ENCODE data around the gene LPCAT1. TPM values are rescaled to one million over a fixed set of nuclear protein-coding genes. Genes with fewer than 3 reads are reported as not detected.
A peak's percentile ranks its signal among the peaks of the same experiment; 100 is the strongest.

LPCAT1 gene
- total and polyA plus RNA-seq, 10 of the 15 experiments (the other 5 are each of a cell fraction or from before 2014, with no cell fraction given) = 2.3 to 109 (median 72.7) TPM

- TF ChIP-seq ZNF592 (IDR thresholded peaks at IDR 0.05) = no peak
These were observed 19.6 kb downstream of the LPCAT1 start (continued) for GRCh38 chr5:1504069-1504595.

GRCh38 chr5:1503241-1504068, 20.3 kb downstream of the LPCAT1 start:
- WGBS (ENCODE audit: insufficient coverage, insufficient replicate concordance, low lambda C conversion rate, missing lambda C conversion rate) = 9% methylated on average over 24 of the region's 24 CpGs
- H3K4me3 ChIP-seq = peak overlapping the region; percentile 55
- ATAC-seq (peak; percentile 42), FAIRE-seq (peak; percentile 49), DNase-seq (ENCODE audit: low read depth, low spot score) (no peak)
- ChIA-PET POLR2A (interaction anchor here (0.6 to 3.7 kb wide), 11 partner anchors 8 to 33 kb away, joined by 3 to 29 read pairs (median 6); partner anchors contain the start of gene LPCAT1), SMC1A (ENCODE audit: uncharacterized antibody, unreplicated experiment) (interaction anchor here (0.7 to 4.0 kb wide), 16 partner anchors 8 to 191 kb away, joined by 3 to 60 read pairs (median 5); no protein-coding TSS in a partner anchor), CTCF (interaction anchor here (0.6 to 3.5 kb wide), 23 partner anchors 8 to 159 kb away, joined by 3 to 37 read pairs (median 4); partner anchors contain the start of gene CLPTM1L), RAD21 (ENCODE audit: unreplicated experiment) (interaction anchor here (0.6 to 3.2 kb wide), 12 partner anchors 8 to 33 kb away, joined by 3 to 36 read pairs (median 7); partner anchors contain the start of gene LPCAT1)
- H3K79me2 ChIP-seq (ENCODE audit: control insufficient read depth, insufficient read depth, low read length) = peaks cover 71% of the 10 kb centered on the region
- intact Hi-C loops (cut with micrococcal nuclease; ENCODE audit: unreplicated experiment) (loop anchor here (2.0 kb wide), 1 partner anchor 19 kb away; the partner anchor contains the start of gene LPCAT1), in situ Hi-C loops (cut with MboI) (no loop called here)
- peak overlapping the region; percentile 93 for H3K27ac ChIP-seq (ENCODE audit: control insufficient read depth, insufficient read depth)
- H3K27me3 ChIP-seq (replicated peaks in 1 of 2; ENCODE audit: control insufficient read depth in 2 of 2, insufficient read depth in 2 of 2, low read length in 1 of 2) = no peaks in the 10 kb centered on the region
- H3K9ac ChIP-seq (ENCODE audit: control insufficient read depth, insufficient read depth, low read length) = peak overlapping the region; percentile 69
- TSS peak; percentile 46 for BruUV-seq (replicated peaks)
- no peaks in the 10 kb centered on the region for H3K9me3 ChIP-seq (replicated peaks; ENCODE audit: control insufficient read depth, insufficient read depth, low read length)
- H4K20me1 ChIP-seq (ENCODE audit: control insufficient read depth, insufficient read depth) = no peaks in the 10 kb centered on the region; the same call in 1 of the 2 replicates
- H3K4me1 ChIP-seq (ENCODE audit: control insufficient read depth, insufficient read depth, low read length) = peaks cover 81% of the 10 kb centered on the region
- peak overlapping the region; percentile 98 for H3K4me2 ChIP-seq (ENCODE audit: control insufficient read depth, insufficient read depth)
- peak overlapping the region; percentile 24 for H2AFZ ChIP-seq (ENCODE audit: control insufficient read depth, low read depth, low read length)
- peaks cover 6 to 35% of the 10 kb centered on the region in 2 experiments for H3K36me3 ChIP-seq (ENCODE audit: control insufficient read depth in 2 of 2, insufficient read depth in 2 of 2, low read length in 1 of 2)
- TF ChIP-seq SPI1 (IDR thresholded peaks at IDR 0.05; ENCODE audit: borderline replicate concordance, insufficient read depth, low read depth, low read length) (peak; percentile 77), MLLT1 (IDR thresholded peaks at IDR 0.05) (no peak), TAF1 (IDR thresholded peaks at IDR 0.05; ENCODE audit: borderline replicate concordance, low read depth, low read length) (peak; percentile 37; the same call in 1 of the 2 replicates), EED (IDR thresholded peaks at IDR 0.05; ENCODE audit: low read depth) (peak; percentile 63), RFX5 (IDR thresholded peaks at IDR 0.05; ENCODE audit: low read depth, low read length) (no peak), WRNIP1 (IDR thresholded peaks at IDR 0.05; ENCODE audit: borderline replicate concordance, low read depth, low read length) (no peak), SMAD5 (IDR thresholded peaks at IDR 0.05; ENCODE audit: low read depth) (no peak), KAT2A (conservative IDR thresholded peaks at IDR 0.05; ENCODE audit: control insufficient read depth, low read depth, low read length) (no peak), MTA2 (IDR thresholded peaks at IDR 0.05; ENCODE audit: low read depth) (0 out of 2 replicates have a peak, but pooled peaks have one; percentile 10), YY1 (IDR thresholded peaks at IDR 0.05; ENCODE audit: low read depth, low read length) (0 out of 2 replicates have a peak, but pooled peaks have one; percentile 5), SMC3 (IDR thresholded peaks at IDR 0.05; ENCODE audit: borderline replicate concordance, low read length) (0 out of 2 replicates have a peak, but pooled peaks have one; percentile 1), CBX3 (IDR thresholded peaks at IDR 0.05; ENCODE audit: borderline replicate concordance, low read depth) (no peak)
